NCI-H748 (cell line): ENCODE measurements around the gene OR7G2.
"Not testable (repeated sequence)": the region's sequence is repeated elsewhere in the genome, so short reads cannot be mapped to it uniquely, and the experiment has no call there.

ENCODE experiments used
- DNase-seq: peaks from one replicate; lab custom pipeline; 2025; ENCODE audit not compliant: unreplicated experiment; lab: John Stamatoyannopoulos, UW

OR7G2 gene

GRCh38 chr19:9075064-9075949, 32.0 kb downstream of the OR7G2 start:
- no peak for DNase-seq

- DNase-seq = no peak
Observed at GRCh38 chr19:9073806-9074205, 33.5 kb downstream of the OR7G2 start.

GRCh38 chr19:9071720-9072119, 35.6 kb downstream of the OR7G2 start:
- not testable (repeated sequence) for DNase-seq

- no peak for DNase-seq
Observed at GRCh38 chr19:9070066-9070465, 37.2 kb downstream of the OR7G2 start.

- no peak for DNase-seq
Observed at GRCh38 chr19:9065457-9066014, 41.7 kb downstream of the OR7G2 start.

- no peak for DNase-seq
Observed at GRCh38 chr19:9061879-9062278, 45.4 kb downstream of the OR7G2 start.

GRCh38 chr19:9060564-9061340, 46.5 kb downstream of the OR7G2 start:
- DNase-seq = no peak

- DNase-seq = no peak
Observed at GRCh38 chr19:9058905-9059667, 48.2 kb downstream of the OR7G2 start.

- no peak for DNase-seq
Observed at GRCh38 chr19:9057505-9058258, 49.6 kb downstream of the OR7G2 start.

GRCh38 chr19:9056131-9056530, 51.1 kb downstream of the OR7G2 start:
- DNase-seq = not testable (repeated sequence)

- no peak for DNase-seq
Observed at GRCh38 chr19:9054765-9055164, 52.5 kb downstream of the OR7G2 start.

- no peak for DNase-seq
Observed at GRCh38 chr19:9054207-9054606, 53.1 kb downstream of the OR7G2 start.

- DNase-seq = not testable (repeated sequence)
Observed at GRCh38 chr19:9053674-9054073, 53.6 kb downstream of the OR7G2 start.

GRCh38 chr19:9052894-9053293, 54.4 kb downstream of the OR7G2 start:
- no peak for DNase-seq
